Measurements from ENCODE around the gene SRF.

The SRF gene

GRCh38 chr6:43146709-43147688, 24.1 kb upstream of the SRF start:
- Histone ChIP-seq H4K8ac (ENCODE audit: low read depth, low read length) (no peak overlapping the region), H3K27me3 (ENCODE audit: control insufficient read depth in 3 of 3, insufficient read depth in 3 of 3, low read depth in 1 of 3, low read length in 3 of 3) (no peaks in the 10 kb centered on the region), H3K23ac (ENCODE audit: low read depth, low read length, poor library complexity) (no peak overlapping the region), H3K18ac (ENCODE audit: low read length) (no peak overlapping the region), H3K14ac (ENCODE audit: low read length) (no peak overlapping the region), H2BK5ac (ENCODE audit: low read length) (no peak overlapping the region), H3K4me2 (ENCODE audit: insufficient read depth, low read length, poor library complexity, severe bottlenecking) (no peak overlapping the region), H3K9me3 (replicated peaks in 1 of 2; ENCODE audit: control insufficient read depth in 2 of 2, insufficient read depth in 1 of 2, low read depth in 1 of 2, low read length in 2 of 2) (no peaks in the 10 kb centered on the region), H4K91ac (ENCODE audit: low read depth, low read length, poor library complexity) (no peak overlapping the region), H2BK15ac (ENCODE audit: low read length) (no peak overlapping the region), H3K4me3 (ENCODE audit: low read length in 2 of 2) (no peak overlapping the region), H3K27ac (replicated peaks; ENCODE audit: low read length) (no peak overlapping the region), H3K36me3 (replicated peaks in 1 of 2; ENCODE audit: control insufficient read depth in 2 of 2, insufficient read depth in 2 of 2, low read length in 2 of 2) (peaks cover 14 to 55% of the 10 kb centered on the region in 2 donors), H3K4ac (ENCODE audit: low read length) (no peak overlapping the region), H2AK5ac (ENCODE audit: low read depth, low read length) (no peak overlapping the region), H2BK120ac (ENCODE audit: low read depth, low read length) (no peak overlapping the region), H2AFZ (ENCODE audit: low read length) (no peak overlapping the region), H3K9ac (ENCODE audit: low read depth, low read length, poor library complexity) (no peak overlapping the region), H2BK12ac (ENCODE audit: low read length) (no peak overlapping the region), H3K79me1 (ENCODE audit: low read depth, low read length) (no peaks in the 10 kb centered on the region), H3K4me1 (ENCODE audit: control insufficient read depth in 2 of 2, insufficient read depth in 1 of 2, low read depth in 1 of 2, low read length in 2 of 2) (peaks cover 5 to 7% of the 10 kb centered on the region in 2 donors)
- WGBS, 2 donors (ENCODE audit: extremely low coverage in 2 of 2, insufficient read length in 2 of 2, insufficient replicate concordance in 1 of 2) = no CpG with 5 or more reads among the region's 8 CpGs
- no peak for DNase-seq (ENCODE audit: low spot score)

- no peak overlapping the region for H3K9ac ChIP-seq (ENCODE audit: low read depth, low read length, poor library complexity)
- no peak overlapping the region for H3K4ac ChIP-seq (ENCODE audit: low read length)
- H2AFZ ChIP-seq (ENCODE audit: low read length) = no peak overlapping the region
- H3K14ac ChIP-seq (ENCODE audit: low read length) = no peak overlapping the region
- no peak overlapping the region for H3K18ac ChIP-seq (ENCODE audit: low read length)
- no CpG with 5 or more reads among the region's 6 CpGs for WGBS, 2 donors (ENCODE audit: extremely low coverage in 2 of 2, insufficient read length in 2 of 2, insufficient replicate concordance in 1 of 2)
- no peak overlapping the region for H4K8ac ChIP-seq (ENCODE audit: low read depth, low read length)
- H3K36me3 ChIP-seq (replicated peaks in 1 of 2; ENCODE audit: control insufficient read depth in 2 of 2, insufficient read depth in 2 of 2, low read length in 2 of 2) = peaks cover 14 to 61% of the 10 kb centered on the region in 2 donors
- H3K23ac ChIP-seq (ENCODE audit: low read depth, low read length, poor library complexity) = no peak overlapping the region
- no peak for DNase-seq (ENCODE audit: low spot score)
- peaks cover 5 to 7% of the 10 kb centered on the region in 2 donors for H3K4me1 ChIP-seq (ENCODE audit: control insufficient read depth in 2 of 2, insufficient read depth in 1 of 2, low read depth in 1 of 2, low read length in 2 of 2)
- no peaks in the 10 kb centered on the region for H3K9me3 ChIP-seq (replicated peaks in 1 of 2; ENCODE audit: control insufficient read depth in 2 of 2, insufficient read depth in 1 of 2, low read depth in 1 of 2, low read length in 2 of 2)
- H3K79me1 ChIP-seq (ENCODE audit: low read depth, low read length) = no peaks in the 10 kb centered on the region
- H3K27ac ChIP-seq (replicated peaks; ENCODE audit: low read length) = no peak overlapping the region
- no peak overlapping the region for H3K4me2 ChIP-seq (ENCODE audit: insufficient read depth, low read length, poor library complexity, severe bottlenecking)
- no peaks in the 10 kb centered on the region for H3K27me3 ChIP-seq (ENCODE audit: control insufficient read depth in 3 of 3, insufficient read depth in 3 of 3, low read depth in 1 of 3, low read length in 3 of 3)
- no peak overlapping the region for H4K91ac ChIP-seq (ENCODE audit: low read depth, low read length, poor library complexity)
- H2BK120ac ChIP-seq (ENCODE audit: low read depth, low read length) = no peak overlapping the region
- no peak overlapping the region for H2AK5ac ChIP-seq (ENCODE audit: low read depth, low read length)
- H2BK15ac ChIP-seq (ENCODE audit: low read length) = no peak overlapping the region
- H2BK5ac ChIP-seq (ENCODE audit: low read length) = no peak overlapping the region
- H3K4me3 ChIP-seq (ENCODE audit: low read length in 2 of 2) = no peak overlapping the region
- H2BK12ac ChIP-seq (ENCODE audit: low read length) = no peak overlapping the region
Measured at GRCh38 chr6:43147691-43148477, 23.2 kb upstream of the SRF start.

- Histone ChIP-seq H3K79me1 (ENCODE audit: low read depth, low read length) (no peaks in the 10 kb centered on the region), H2BK15ac (ENCODE audit: low read length) (no peak overlapping the region), H3K4ac (ENCODE audit: low read length) (no peak overlapping the region), H3K4me2 (ENCODE audit: insufficient read depth, low read length, poor library complexity, severe bottlenecking) (no peak overlapping the region), H4K8ac (ENCODE audit: low read depth, low read length) (no peak overlapping the region), H3K9me3 (replicated peaks in 1 of 2; ENCODE audit: control insufficient read depth in 2 of 2, insufficient read depth in 1 of 2, low read depth in 1 of 2, low read length in 2 of 2) (no peaks in the 10 kb centered on the region), H2BK5ac (ENCODE audit: low read length) (no peak overlapping the region), H3K27ac (replicated peaks; ENCODE audit: low read length) (no peak overlapping the region), H3K23ac (ENCODE audit: low read depth, low read length, poor library complexity) (no peak overlapping the region), H3K18ac (ENCODE audit: low read length) (no peak overlapping the region), H4K91ac (ENCODE audit: low read depth, low read length, poor library complexity) (no peak overlapping the region), H3K36me3 (replicated peaks in 1 of 2; ENCODE audit: control insufficient read depth in 2 of 2, insufficient read depth in 2 of 2, low read length in 2 of 2) (peaks cover 11 to 64% of the 10 kb centered on the region in 2 donors), H2BK12ac (ENCODE audit: low read length) (no peak overlapping the region), H3K14ac (ENCODE audit: low read length) (no peak overlapping the region), H3K4me1 (ENCODE audit: control insufficient read depth in 2 of 2, insufficient read depth in 1 of 2, low read depth in 1 of 2, low read length in 2 of 2) (no peaks in the 10 kb centered on the region), H3K4me3 (ENCODE audit: low read length in 2 of 2) (no peak overlapping the region), H2AFZ (ENCODE audit: low read length) (no peak overlapping the region), H3K9ac (ENCODE audit: low read depth, low read length, poor library complexity) (no peak overlapping the region), H2BK120ac (ENCODE audit: low read depth, low read length) (no peak overlapping the region), H2AK5ac (ENCODE audit: low read depth, low read length) (no peak overlapping the region), H3K27me3 (ENCODE audit: control insufficient read depth in 3 of 3, insufficient read depth in 3 of 3, low read depth in 1 of 3, low read length in 3 of 3) (no peaks in the 10 kb centered on the region)
- WGBS, 2 donors (ENCODE audit: extremely low coverage in 2 of 2, insufficient read length in 2 of 2, insufficient replicate concordance in 1 of 2) = no CpG with 5 or more reads among the region's 1 CpG
- no peak for DNase-seq (ENCODE audit: low spot score)
Measured at GRCh38 chr6:43149265-43149664, 21.8 kb upstream of the SRF start.
